SU-DHL-6 (cell line): Measurements from ENCODE around the gene TAF1C.

Experiments used
- H2AFZ ChIP-seq: fragments of 200-600 bp; sonication (generic); 2 replicates; pipeline ENCODE4 v1.6.1; 2014; ENCODE audit warnings: low read depth, mild to moderate bottlenecking, moderate library complexity, mixed read lengths, antibody characterized with exemption, low read length; ENCODE audit not compliant: severe bottlenecking
- H3F3A ChIP-seq: fragments of 200-600 bp; shearing (Covaris generic); 2 replicates; pipeline ENCODE4 v1.6.0; 2016; ENCODE audit warnings: antibody characterized with exemption, mild to moderate bottlenecking; ENCODE audit not compliant: insufficient read depth
- H3K27ac ChIP-seq: fragments of 200-600 bp; sonication (generic); 2 replicates; pipeline ENCODE4 v1.5.1; 2016; ENCODE audit warnings: low read depth, mild to moderate bottlenecking, low read length, moderate library complexity, mixed read lengths
- H3K27me3 ChIP-seq: fragments of 200-600 bp; sonication (generic), shearing (Covaris generic); 2 replicates; pipeline ENCODE4 v1.6.0; 2014; ENCODE audit warnings: mild to moderate bottlenecking, low read length
- H3K36me3 ChIP-seq: fragments of 200-600 bp; sonication (generic); 2 replicates; pipeline ENCODE4 v1.6.1; 2014; ENCODE audit warnings: mild to moderate bottlenecking, low read length, mixed read lengths
- H3K4me2 ChIP-seq: fragments of 300-600, 200-600 bp; shearing (Covaris generic), sonication (generic); 2 replicates; pipeline ENCODE4 v1.6.0; 2014; ENCODE audit warnings: low read length, low read depth, mild to moderate bottlenecking; ENCODE audit not compliant: poor library complexity, severe bottlenecking
- H3K4me3 ChIP-seq: fragments of 200-600 bp; sonication (generic); 2 replicates; pipeline ENCODE4 v1.5.1; 2014; ENCODE audit warnings: antibody characterized with exemption, low read length, mild to moderate bottlenecking, mixed read lengths; ENCODE audit not compliant: insufficient read depth, poor library complexity, severe bottlenecking
- H3K79me2 ChIP-seq: fragments of 200-600 bp; sonication (generic); 2 replicates; pipeline ENCODE4 v1.6.1; 2014; ENCODE audit warnings: mild to moderate bottlenecking, low read length, moderate library complexity; ENCODE audit not compliant: insufficient read depth
- H3K9ac ChIP-seq: fragments of 200-600 bp; sonication (generic); 2 replicates; pipeline ENCODE4 v1.7.0; 2014; ENCODE audit warnings: mild to moderate bottlenecking, low read length
- H3K9me2 ChIP-seq: fragments of 200-600 bp; sonication (generic); replicated peaks from 2 replicates; pipeline ENCODE4 v1.6.1; 2014; ENCODE audit warnings: low read length; ENCODE audit not compliant: insufficient read depth
- H3K9me3 ChIP-seq: fragments of 200-600 bp; sonication (generic); 2 replicates; pipeline ENCODE4 v1.6.1; 2014; ENCODE audit warnings: low read length, mixed read lengths; ENCODE audit not compliant: insufficient read depth
- H4K20me1 ChIP-seq: fragments of 200-600 bp; sonication (generic); 2 replicates; pipeline ENCODE4 v1.6.1; 2014; ENCODE audit warnings: low read depth, mild to moderate bottlenecking, antibody characterized with exemption, low read length, moderate library complexity, mixed read lengths
- CTCF ChIP-seq: fragments of 200-600 bp; sonication (generic); IDR thresholded peaks from one replicate; pipeline ENCODE4 v1.5.1; 2017; ENCODE audit warnings: antibody characterized with exemption, mild to moderate bottlenecking, low read length, moderate library complexity; ENCODE audit not compliant: insufficient read depth, poor library complexity, severe bottlenecking
- EZH2phosphoT487 ChIP-seq: fragments of 200-600 bp; sonication (generic), shearing (Covaris generic); conservative IDR thresholded peaks from 2 replicates; pipeline ENCODE4 v1.6.1; 2018; ENCODE audit warnings: mild to moderate bottlenecking, antibody characterized with exemption, low read length, moderate library complexity, mixed read lengths

TAF1C gene

GRCh38 chr16:84143081-84143480 lies 43.8 kb downstream of the TAF1C start:
- Histone ChIP-seq H3K27me3 (no peaks in the 10 kb centered on the region), H3K4me2 (no peak overlapping the region), H3K9me2 (no peaks in the 10 kb centered on the region), H3K27ac (no peak overlapping the region), H2AFZ (no peak overlapping the region), H3K9ac (no peak overlapping the region), H3K36me3 (no peaks in the 10 kb centered on the region), H3K79me2 (peaks cover 22% of the 10 kb centered on the region; the same call in 1 of the 2 replicates), H3K9me3 (no peaks in the 10 kb centered on the region), H3K4me3 (no peak overlapping the region), H4K20me1 (no peaks in the 10 kb centered on the region), H3F3A (peaks cover 5% of the 10 kb centered on the region; the same call in 1 of the 2 replicates)
- TF ChIP-seq CTCF (no peak), EZH2phosphoT487 (no peak)

- no peaks in the 10 kb centered on the region for H3K9me3 ChIP-seq
- peaks cover 5% of the 10 kb centered on the region; the same call in 1 of the 2 replicates for H3F3A ChIP-seq
- no peak overlapping the region for H3K4me3 ChIP-seq
- H3K9ac ChIP-seq: no peak overlapping the region
- no peak overlapping the region for H3K27ac ChIP-seq
- H4K20me1 ChIP-seq: no peaks in the 10 kb centered on the region; the same call in 1 of the 2 replicates
- TF ChIP-seq EZH2phosphoT487 (no peak), CTCF (no peak)
- H3K36me3 ChIP-seq: no peaks in the 10 kb centered on the region
- H3K27me3 ChIP-seq: no peaks in the 10 kb centered on the region
- H3K79me2 ChIP-seq: peaks cover 22% of the 10 kb centered on the region; the same call in 1 of the 2 replicates
- H3K4me2 ChIP-seq: no peak overlapping the region
- no peak overlapping the region for H2AFZ ChIP-seq
- no peaks in the 10 kb centered on the region for H3K9me2 ChIP-seq
Observed at GRCh38 chr16:84141143-84141670, 45.6 kb downstream of the TAF1C start.

- Histone ChIP-seq H3K36me3 (no peaks in the 10 kb centered on the region), H3K4me3 (no peak overlapping the region), H3K9me3 (no peaks in the 10 kb centered on the region), H4K20me1 (no peaks in the 10 kb centered on the region; the same call in 1 of the 2 replicates), H3K4me2 (no peak overlapping the region), H3K79me2 (peaks cover 22% of the 10 kb centered on the region; the same call in 1 of the 2 replicates), H2AFZ (no peak overlapping the region), H3K9me2 (no peaks in the 10 kb centered on the region), H3F3A (peaks cover 5% of the 10 kb centered on the region; the same call in 1 of the 2 replicates), H3K27me3 (no peaks in the 10 kb centered on the region), H3K9ac (no peak overlapping the region), H3K27ac (no peak overlapping the region)
- no peak for TF ChIP-seq EZH2phosphoT487
- no peak for TF ChIP-seq CTCF
Observed at GRCh38 chr16:84139628-84140258, 47.1 kb downstream of the TAF1C start.
